AG09319 (cell line): ENCODE data around the gene CYB561A3.

Experiments used
- DNase-seq: peaks from one replicate; pipeline ENCODE4 v3.0.0-alpha.2; 2010; ENCODE audit warnings: low read depth; ENCODE audit errors: extremely low read depth
- CTCF ChIP-seq: IDR thresholded peaks from 2 replicates; pipeline ENCODE4 v1.5.1; 2011; ENCODE audit warnings: low read depth, mild to moderate bottlenecking, inconsistent platforms, low read length, moderate library complexity

The CYB561A3 gene

GRCh38 chr11:61331651-61332050 lies 30.0 kb downstream of the CYB561A3 start:
- no peak for DNase-seq

GRCh38 chr11:61329871-61330270 lies 31.8 kb downstream of the CYB561A3 start:
- no peak for TF ChIP-seq CTCF

More at GRCh38 chr11:61331651-61332050, 30.0 kb downstream of the CYB561A3 start:
- TF ChIP-seq CTCF = no peak

DNA sequence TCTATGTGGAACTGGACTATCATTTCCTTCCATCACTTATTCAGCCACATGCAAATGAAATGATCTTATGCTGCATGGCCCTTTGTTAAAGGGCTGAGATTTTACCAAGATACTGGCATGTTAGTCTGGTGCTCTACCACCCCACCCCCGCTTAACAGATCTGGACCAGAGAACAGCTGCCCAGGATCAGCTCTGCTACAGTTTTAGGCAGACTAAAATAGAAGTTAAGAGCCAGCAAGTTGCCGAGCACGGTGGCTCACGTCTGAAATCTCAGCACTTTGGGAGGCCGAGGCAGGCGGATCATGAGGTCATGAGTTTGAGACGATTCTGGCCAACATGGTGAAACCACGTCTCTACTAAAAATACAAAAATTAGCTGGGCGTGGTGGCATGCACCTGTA lies 33.3 kb downstream of the CYB561A3 start:
- no peak for TF ChIP-seq CTCF
- no peak for DNase-seq

More at GRCh38 chr11:61329871-61330270, 31.8 kb downstream of the CYB561A3 start:
- DNase-seq = no peak

- TF ChIP-seq CTCF = no peak
- no peak for DNase-seq
Observed at GRCh38 chr11:61327669-61328071, 34.0 kb downstream of the CYB561A3 start.

GRCh38 chr11:61325649-61326414 lies 35.9 kb downstream of the CYB561A3 start:
- DNase-seq = no peak
- no peak for TF ChIP-seq CTCF

DNA sequence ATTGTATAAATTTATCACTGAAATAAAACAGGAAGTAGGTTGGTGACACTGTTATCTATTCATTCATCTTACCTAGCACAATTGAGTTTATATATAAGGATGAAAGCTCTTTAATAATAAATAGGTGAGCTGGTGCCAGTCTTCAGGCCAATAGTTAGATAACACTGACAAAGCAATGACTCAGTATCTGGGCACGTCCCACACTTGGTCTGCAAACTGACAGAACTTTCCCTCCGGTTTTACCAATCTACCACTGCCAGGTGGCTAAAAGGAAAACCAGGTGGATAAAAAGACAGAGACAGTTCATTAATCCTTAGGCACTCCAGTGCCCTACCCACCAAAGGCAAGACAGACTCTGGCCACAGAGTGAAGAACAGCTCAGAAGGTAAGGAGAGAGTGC lies 46.4 kb downstream of the CYB561A3 start:
- no peak for TF ChIP-seq CTCF
- DNase-seq = no peak

DNA sequence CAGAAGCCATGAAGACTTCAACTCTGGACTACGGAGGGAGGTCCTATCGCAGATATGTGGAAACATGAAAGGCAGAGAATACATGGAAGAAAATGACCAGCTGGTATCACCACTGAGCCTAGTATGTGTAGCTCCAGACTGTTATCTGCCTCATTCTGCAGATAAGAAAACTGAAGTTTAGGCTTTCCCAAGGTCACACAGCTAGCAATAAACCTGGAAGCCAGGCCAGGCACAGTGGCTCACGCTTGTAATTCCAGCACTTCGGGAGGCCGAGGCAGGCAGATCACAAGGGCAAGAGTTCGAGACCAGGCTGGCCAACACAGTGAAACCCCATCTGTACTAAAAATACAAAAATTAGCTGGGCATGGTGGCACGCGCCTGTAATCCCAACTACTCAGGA lies 50.9 kb downstream of the CYB561A3 start:
- TF ChIP-seq CTCF = no peak
- no peak for DNase-seq
